HG03025 (cell line): Measurements from ENCODE around the gene MATN1.

Source experiments
- ATAC-seq: cut with Tn5 transposase; IDR thresholded peaks from one replicate; pipeline ENCODE4 v1.9.1; 2021; ENCODE audit warnings: mild to moderate bottlenecking, moderate library complexity; ENCODE audit not compliant: unreplicated experiment, low FRiP score

The MATN1 gene

DNA sequence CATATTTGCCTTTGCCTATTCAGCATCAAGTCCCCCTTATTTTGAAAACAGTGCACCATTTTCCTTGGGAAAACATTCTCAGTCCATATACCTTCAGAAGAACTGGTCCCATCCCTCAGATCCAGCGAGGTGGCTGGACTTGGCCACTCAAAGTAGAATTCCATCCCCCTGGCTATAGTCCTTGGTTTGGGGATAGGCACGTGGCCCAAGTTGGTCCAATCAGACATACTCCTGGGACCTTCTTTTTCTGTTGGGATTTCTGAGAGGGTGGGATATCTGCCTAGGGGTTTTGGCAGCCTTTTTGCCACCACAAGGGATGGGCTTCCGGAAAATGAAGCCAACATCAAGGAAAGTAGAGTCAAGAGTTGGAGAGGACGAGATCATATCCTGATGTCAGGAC lies 10.7 kb upstream of the MATN1 start:
- no peak for ATAC-seq

GRCh38 chr1:30733493-30733892 lies 10.1 kb upstream of the MATN1 start:
- ATAC-seq: no peak

DNA sequence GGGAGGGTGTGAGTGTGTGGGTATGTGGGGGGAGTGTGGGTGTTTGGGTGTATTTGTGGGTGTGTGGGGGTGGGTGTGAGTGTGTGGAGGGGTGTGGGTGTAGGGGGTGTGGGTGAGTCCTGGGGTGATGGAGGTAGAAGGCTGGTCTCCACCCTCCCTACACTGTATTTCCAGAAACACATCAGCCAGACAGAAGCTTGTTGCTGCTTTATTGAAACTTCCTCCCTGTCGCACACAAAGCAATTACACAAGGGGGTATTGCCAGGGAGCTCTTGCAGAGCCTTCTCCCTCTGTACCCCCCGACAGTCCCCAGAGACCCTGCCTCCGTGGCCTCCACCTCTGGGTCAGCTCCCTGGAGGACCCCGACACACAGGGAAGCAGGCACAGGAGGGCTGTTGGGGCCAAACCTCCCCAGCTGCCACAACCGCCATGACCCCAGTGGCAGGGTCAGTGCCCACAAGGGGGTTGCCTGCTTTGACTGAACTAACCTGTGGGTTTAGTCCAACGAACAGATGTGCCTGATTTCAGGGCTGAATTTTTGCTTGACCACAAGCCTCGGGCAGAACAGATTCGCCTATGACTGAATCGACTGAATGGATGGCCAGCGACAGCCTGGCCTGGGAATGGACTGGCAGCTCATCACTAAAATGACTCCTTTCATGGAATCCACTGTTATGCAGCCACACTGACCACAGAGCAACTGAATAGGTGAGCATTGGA lies 9.1 kb upstream of the MATN1 start:
- no peak for ATAC-seq

- ATAC-seq: no peak
These were observed 8.5 kb upstream of the MATN1 start for GRCh38 chr1:30731806-30732276.

GRCh38 chr1:30731109-30731805 lies 7.9 kb upstream of the MATN1 start:
- ATAC-seq: no peak

DNA sequence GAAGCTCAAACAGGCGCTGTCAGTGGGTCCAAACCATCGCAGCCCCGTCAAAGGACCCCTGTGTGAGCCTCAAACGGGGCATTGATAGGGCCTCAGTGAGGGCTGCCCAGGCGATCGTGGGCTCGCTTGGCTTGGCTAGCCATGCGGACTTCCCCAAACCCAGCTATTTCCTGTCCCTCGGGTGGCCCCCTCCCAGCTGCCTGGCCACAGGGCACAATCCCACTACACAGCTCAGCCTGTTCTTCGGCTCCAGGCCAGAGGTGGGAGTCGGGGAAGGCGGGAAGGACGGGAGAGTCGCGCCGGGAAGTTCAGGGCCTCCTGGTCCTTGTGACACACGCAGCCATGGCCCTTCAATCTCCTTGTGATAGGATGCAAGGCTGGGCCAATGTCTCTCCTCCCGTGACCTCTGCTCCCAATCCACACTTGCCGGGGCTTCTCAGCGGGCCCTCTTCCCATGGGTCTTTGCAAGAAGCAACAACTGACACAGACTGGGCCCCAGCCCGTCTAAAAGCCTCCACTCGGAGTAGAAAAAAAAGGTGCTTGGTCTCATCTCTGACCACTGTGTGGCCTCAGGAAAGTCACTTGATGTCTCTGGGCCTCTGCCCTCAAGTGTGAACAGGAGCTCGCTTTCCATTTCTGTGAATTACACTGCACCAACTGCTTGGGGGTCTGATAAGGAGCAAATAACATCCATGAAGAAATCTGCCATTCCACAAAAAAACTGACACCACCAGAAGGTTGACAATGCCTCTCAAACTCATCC lies 7.1 kb upstream of the MATN1 start:
- no peak for ATAC-seq

- ATAC-seq: no peak
These were observed 6.5 kb upstream of the MATN1 start for GRCh38 chr1:30729901-30730300.

DNA sequence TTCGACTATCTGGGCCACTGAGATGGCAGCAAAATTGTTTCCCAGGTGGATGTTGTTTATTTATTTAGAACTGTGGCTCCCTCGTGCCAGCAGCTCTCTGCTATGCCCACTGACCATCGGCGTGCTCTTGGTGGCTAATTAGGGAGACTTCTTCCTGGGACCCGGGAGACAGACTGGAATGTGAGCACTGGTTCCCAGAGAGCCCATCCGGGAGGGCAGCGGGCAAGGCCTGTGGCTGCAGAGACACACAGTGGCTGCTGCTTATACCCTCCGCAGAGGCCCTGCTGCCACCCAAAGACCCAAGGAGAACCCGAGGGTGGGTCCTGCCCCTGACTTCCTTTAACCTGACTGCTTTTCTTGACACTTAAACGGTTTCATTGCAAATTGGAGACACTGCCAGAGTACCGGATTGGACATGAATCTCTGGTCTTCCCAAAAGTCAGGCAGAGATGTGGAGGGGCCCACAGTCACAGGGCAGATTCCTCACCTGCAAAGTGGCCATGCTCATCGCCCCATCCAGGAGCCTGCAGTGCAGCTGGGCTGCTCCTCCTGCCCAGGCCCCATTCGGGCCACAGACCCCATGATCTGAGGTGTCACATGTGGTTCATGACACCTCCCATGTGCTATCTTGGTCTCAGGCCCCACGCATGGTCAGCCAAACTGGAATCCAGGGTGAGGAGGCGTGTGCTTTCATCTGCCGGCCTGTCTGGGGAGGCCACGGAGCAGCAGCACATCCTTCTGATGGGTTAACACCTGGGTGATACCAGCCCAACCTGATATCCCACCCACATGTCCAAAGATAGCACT lies 5.7 kb upstream of the MATN1 start:
- no peak for ATAC-seq

DNA sequence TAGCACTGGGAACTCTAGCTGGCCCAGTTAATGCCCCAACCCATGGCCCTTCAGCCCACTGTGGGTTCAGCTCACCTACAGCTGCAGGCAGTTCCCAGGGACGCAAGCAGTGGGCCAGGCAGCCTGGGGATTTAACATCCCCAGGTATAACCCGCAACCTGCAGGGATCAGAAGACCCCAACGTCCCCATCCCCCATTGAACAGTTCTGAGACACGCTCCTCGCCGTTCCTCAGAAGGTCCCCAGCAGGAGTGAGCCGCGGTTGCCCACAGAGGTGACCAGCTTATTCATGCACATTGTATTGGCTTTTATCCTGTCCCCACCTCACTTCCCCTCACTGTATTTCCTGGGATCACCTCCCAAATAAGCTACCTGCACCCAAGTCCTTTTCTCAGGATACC lies 5.0 kb upstream of the MATN1 start:
- no peak for ATAC-seq

- no peak for ATAC-seq
These were observed 4.4 kb upstream of the MATN1 start for GRCh38 chr1:30727824-30728223.

DNA sequence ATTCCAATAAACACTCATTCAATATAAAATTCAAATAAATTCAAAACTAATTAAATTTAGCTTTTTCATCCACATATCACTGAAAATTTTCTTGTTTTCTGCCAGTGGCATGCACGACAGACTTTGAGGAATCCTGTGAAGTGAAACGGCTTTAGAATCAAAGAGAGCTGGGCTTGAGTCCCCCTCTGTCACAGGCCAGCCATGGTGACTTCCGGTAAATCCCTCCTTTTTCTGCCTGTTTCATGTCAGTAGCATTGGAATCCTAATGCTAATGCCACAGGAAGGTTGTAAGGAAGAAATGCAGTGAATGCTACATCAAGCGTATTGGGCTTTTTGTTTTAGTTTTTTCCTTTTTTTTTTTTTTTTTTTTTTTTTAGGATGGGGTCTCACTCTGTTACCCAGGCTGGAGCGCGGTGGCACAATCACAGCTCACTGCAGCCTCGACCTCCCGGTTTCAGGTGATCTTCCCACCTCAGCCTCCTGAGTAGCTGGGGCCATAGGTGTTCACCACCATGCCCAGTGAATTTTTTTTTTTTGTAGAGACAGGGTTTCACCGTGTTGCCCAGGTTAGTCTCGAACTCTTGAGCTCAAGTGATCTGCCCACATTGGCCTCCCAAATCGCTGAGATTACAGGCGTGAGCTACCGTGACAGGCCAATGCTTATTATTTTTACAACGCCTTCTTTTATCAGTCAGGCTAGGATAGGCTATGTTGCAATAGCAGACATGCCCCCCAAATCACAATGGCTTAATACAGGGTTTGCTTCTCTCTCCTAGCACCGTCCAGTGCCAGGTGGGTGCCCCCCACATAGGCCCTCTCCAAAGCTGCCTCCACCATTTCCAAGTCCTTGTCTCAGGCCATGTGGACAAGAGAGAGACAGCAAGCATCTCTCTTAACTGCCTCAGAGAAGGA lies 3.6 kb upstream of the MATN1 start:
- no peak for ATAC-seq

DNA sequence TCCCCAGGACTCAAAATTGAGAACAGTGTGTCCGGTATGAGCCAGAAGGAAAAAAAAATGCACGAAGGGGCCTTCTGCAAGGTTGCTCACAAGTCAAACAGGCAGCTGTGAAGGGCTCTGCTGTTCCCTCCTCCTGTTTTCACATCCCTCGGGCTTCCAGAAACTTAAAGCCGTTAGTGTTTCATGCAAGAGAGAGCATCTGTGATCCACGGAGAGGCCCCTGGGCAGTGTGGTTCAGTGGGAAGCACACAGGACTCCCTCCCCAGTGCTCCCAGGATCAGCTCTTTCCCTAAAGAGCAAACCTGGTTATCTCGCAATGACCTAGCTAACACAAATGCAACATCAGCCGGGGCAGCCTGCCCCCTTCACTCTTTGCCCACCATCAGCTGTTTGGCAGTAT lies 2.9 kb upstream of the MATN1 start:
- no peak for ATAC-seq

DNA sequence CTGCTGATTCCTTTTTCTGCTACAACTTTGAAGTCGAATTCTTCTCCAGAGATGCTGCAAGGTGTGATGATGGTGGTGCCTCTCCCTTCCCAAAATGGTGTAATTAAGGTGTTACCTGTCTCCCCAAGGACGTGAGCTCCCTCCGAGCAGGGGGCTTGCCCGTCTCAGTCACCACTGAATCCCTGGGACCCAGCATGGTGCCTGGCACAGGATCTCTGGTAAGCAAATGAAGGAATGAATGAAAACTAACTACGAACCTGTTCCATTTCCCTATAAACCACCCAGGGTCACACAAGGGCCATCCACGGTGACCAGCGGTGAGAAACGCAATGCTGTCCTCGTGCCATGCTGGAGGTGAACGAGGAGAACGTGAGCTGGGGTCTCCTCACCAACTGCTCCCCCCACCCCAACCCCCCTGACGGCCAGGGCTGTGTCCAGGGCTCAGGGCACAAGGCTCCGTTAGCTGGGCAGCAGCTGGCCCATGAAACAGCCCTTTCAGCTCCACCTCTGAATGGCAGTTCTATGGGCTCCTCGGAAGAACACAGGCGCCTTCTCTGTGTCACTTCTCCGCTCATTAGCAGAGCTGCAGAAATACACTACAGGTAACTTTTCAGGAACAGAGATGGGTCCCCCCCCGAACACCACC lies 2.2 kb upstream of the MATN1 start:
- ATAC-seq: no peak

DNA sequence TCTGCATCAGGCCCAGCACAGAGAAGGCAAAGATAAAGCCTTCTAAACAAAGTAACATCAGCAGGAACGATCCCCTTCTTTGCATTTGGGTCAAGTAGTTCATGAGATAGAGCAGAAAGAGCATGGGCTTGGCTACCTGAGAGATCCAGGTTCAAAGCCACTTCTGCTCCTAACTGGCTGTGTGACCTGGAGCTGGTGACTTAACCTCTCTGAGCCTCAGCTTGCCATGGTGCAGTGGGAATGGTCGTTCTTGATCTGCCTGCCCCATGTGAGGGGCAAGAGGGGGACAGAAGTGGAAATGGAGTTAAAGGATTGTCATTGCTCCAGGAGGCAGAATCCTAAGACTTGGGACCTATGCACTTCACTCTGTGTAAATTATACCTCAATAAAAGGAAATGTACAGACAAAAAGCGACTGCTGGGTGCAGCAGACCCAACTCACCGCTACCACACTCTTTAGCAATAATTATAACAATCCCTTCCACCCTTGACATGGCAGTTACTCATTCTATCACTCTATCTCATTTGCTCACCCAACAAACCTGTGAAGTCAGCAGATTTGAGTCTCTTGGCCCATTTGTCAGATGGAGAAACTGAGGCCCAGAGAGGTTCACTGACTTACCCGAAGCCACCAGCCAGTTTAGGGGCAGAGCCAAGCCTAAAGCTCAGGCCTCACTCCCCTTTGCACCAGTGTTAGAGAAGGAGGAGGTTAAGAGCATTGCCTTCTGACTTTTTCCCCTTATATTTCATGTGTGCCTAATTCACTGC lies 1.5 kb upstream of the MATN1 start:
- no peak for ATAC-seq

DNA sequence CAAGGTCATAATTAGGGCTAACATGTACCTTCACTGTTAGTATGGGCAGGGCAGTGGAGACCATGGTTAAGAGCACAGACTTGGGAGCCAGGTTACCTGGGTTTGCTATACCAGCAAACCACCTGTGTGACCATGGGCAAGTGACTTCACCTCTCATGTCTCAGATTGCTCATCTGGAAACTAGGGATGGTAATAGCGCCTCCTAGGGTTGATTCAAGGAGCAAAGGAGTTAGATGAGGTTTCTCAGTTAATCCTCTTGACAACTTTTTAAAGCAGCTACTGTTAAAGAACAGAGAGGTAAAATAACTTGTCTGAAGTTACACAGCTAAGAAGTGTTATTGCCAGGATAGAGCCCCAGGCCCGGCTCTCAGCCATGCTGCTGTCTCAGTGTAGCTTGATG lies 790 bp upstream of the MATN1 start:
- no peak for ATAC-seq

DNA sequence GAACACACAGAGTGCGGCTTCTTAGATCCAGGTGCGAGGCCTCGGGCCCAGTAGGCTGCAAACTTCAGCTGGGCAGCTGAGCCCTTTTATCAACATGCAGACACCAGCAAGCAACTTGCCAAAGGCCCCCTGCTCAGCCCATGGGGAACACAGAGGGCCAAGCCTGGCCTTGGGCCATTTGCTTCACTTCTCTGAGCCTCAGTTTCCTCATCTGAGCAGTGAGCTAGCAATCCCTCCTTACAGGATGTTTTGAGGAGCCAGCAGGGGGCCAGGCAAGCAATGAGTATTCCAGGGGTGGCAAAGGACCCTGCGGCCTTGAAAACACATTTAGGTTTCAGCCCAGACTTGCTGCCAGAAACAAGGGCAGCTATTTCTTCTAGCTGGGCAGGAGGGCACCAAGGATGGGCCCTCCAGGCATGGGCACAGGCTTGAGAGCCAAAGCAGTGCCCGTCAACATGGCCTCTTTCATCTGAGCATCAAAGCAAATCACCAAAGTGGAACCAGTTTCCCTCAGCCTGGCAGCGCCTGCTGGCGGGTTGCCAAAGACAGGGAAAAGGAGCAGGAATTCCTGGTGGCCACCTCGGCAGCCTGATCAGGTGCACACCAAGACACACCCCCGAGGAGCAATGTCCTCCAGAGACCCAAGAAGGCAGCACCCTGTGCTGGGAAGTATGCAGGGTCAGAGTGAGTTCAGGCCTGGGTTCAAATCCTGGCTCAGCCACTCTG lies 1.4 kb downstream of the MATN1 start:
- no peak for ATAC-seq

- no peak for ATAC-seq
These were observed 2.0 kb downstream of the MATN1 start for GRCh38 chr1:30721341-30721793.
